AML-193 (cell line): Measurements from ENCODE around the gene APP.
"Not testable (repeated sequence)": the region's sequence is repeated elsewhere in the genome, so short reads cannot be mapped to it uniquely, and the experiment has no call there.

Source experiments
- DNase-seq, 2 experiments: peaks; one replicate each; lab custom pipeline; 2025; lab: John Stamatoyannopoulos, UW

APP gene

DNA sequence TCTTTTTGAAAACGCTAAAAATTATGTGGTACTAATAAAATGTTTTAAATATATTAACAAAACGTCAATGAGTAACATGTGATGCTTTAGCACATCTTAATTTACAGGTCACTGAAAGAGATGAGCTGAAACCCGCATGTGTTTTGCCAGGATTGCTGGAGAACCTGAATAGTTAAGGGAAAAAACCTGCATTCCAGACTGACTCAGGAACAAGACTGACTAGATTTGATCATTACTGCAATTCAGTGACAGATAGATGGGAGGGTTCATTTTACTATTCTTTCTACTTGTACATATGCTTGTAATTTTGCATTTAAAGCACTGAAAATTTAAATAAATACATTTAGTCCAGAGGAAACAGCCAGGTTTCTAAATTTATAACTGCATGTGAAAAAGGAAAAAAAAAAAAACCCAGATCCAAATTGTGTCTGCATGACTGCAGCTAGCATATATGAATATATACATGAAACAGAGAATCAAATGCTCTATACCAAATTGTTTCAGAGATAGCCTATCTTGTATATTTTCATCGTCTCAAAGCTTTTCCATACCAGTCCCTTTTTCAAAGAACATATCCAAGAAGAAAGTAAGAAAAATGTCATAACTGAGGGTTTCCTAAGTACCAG is 71.7 kb downstream of the APP start:
- no peak for DNase-seq

DNA sequence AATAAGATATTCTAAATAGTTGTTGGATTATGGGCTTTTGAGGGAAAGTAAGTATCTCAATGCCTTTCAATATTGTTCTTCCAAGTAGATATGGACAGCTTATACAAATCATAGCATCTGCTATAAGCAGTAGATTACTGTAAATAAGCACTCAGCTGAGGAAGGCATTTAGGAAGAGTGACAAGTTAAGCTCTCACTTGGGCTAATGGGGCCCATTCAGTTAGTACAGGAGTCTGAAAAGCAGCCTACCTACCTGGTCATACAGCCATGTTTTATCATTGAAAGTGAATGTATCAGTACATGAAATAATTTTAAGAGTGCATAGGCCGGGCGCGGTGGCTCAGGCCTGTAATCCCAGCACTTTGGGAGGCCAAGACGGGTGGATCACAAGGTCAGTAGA is 73.1 kb downstream of the APP start:
- no peak for DNase-seq

DNA sequence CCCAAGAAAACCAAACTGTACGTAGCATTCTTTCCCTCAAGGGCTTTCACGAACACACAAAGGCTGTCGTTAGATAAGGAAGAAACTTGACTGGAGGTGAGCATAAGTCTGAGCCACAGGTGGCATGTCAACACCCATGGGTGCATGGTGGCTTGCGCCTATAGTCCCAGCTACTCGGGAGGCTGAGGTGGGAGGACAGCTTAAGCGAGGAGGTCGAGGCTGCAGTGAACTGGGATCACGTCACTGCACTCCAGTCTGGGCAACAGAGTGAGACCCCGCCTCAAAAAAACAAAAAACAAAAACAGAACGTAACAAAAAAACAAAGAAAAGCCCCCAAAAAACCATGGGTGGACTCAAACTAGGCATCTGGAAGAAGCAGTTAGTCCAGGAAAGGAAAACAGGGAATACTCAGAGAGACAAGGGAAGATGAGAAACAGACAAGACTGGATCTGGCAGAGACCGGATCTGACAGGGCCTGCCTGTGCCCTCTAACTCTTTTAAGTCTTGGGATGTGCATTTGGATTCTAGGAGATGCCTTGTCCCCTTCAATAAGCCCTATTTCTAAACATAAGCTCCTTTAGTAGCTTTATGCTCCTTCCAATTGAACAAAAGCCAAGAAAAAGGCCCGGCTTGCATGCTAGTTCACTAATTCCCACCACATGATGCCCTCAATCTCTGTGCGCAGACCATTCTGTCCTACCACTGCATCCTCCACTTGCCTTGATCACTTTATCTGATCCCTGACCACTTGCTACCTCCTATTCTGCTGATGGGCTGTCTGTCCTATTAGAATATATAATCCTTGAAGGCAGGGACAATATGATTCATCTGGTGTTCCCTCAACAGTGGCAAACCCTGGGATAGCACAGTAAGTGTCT is 73.8 kb downstream of the APP start:
- DNase-seq = no peak

DNA sequence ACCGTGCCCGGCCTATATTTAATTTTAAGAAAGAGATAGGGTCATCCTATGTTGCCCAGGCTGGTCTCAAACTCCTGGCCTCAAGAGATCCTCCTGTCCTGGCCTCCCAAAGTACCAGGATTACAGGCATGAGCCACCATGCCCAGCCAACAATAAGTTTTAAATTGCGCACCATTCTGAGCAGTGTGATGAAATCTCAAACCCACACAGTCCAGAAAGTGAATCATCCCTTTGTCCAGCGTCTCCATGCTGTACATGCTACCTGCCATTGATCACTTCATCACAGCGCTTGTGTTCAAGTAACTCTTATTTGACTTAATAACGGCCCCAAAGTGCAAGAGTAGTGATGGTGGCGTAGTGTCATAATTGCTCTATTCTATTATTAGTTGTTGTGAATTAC is 75.4 kb downstream of the APP start:
- DNase-seq = no peak

DNA sequence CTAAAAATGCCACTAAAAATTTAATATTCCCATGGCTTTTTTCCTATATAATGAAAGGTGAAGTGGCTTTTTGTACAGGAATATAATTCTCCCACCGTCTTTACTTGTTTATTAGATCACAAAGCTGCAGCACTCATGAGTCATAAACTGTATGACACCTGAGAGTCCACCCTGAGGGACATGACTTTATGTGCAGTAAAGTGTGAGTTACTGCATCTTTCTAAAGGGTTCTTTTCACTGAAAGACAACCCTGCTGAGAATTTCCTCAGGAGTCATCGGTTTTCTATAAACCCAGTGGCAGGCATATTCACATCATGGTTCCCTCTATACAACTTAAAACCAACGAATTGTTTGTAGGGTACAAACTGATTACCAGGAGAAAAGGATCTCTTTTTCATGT is 77.4 kb downstream of the APP start:
- no peak for DNase-seq

DNA sequence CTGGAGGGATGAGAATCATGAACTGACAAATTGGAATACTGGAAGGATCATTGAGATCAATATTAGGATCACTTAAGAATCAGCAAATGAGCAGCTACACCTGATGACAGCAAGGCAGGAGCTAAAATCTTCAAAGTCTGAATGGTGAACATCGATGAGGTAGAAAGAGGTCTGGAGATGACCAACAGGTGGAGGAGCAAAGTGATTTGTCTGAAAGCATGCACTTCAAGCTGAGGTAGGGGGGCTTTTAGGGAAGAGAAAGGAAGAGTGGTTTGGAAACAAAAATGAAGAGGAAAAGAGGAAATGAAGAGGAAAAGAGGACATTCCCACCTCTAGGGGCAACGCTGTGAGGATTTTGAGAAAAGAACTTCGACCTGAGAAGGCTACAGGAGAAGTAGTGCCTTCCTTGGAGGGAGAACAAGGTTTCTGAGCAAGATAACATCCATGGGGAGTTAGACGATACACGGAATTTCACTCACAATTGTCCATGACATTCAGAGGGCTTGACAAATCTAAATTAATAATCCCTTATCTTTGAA is 79.0 kb downstream of the APP start:
- no peak for DNase-seq

DNA sequence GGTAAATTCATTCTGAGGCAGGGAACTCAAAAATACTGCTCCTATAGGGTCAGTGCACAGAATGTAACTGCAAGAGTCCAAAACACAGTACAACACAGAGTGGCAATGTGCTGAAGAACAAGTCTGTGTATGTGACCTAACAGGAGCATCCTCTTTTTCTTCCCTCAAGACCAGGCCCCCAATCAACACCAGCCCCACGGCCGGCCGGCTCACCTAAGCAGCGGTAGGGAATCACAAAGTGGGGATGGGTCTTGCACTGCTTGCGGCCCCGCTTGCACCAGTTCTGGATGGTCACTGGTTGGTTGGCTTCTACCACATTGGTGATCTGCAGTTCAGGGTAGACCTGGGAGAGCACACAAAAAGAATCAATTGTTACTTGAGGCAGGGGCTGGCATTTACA is 80.8 kb downstream of the APP start:
- no peak for DNase-seq

DNA sequence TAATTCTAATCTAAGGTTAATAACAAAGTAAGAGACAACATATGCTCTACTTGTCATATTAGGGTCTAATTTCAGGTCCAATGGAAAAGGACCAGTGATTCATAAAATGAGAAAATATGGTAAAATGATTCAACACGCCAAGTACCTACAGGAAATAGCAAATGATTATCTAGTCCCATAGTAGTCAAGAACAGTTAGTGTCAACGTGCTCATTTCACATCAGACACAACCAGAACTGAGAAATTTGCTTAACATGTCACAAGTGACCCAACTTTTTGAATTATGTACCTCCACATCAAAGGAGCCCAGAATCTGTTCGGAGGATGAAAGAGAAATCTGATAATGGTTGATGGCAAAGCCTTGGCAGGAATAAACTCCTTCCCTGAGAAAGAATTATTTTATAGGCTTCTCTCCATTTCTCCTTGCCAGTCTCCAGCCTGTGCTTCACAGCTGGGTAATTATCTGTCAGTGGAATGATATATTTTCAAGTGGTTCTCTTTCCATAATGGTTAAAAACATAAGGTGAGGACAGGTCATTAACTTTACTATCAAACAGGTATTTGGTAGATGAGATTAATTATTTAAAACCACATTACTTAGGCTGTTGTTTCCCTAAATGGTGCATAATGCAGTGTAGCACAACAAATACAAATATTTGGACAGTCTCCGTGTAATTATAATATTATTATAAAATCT is 83.2 kb downstream of the APP start:
- no peak for DNase-seq

DNA sequence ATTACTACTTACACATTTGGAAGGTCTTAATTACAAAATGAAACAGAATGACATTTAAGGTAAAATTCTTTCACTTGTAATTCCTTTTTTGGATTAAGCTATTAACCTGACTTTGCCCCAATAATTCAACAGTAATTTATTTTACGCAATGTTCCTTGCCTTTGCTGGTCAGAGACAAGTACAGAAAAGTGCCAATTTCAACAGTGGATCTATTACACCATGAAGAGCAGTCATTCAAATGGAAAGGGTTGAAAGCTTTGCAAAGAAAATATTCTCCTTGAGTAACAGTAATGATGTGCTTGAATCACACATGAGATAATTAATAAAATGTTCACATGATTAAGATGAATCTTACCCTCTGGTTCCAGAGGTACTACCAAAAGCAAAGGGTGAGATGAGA is 84.7 kb downstream of the APP start:
- DNase-seq = no peak

DNA sequence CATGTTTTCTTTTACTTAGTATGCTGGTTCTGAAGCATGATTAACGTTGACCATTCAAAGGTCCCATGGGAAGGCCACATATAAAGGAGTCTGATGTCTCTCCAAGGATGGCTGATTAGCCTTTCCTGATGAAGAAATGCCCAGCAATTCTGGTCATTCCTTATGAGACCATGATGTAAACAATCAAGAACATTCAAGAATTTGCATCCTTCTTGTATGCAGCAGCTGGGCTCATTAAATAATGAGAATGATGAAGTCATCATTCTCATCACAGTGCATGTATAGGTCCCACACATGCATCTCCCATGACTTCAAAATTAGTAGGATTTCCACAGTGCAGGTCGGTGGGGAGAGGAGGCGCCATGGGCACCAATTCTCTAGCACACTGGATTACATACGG is 85.4 kb downstream of the APP start:
- DNase-seq = no peak

DNA sequence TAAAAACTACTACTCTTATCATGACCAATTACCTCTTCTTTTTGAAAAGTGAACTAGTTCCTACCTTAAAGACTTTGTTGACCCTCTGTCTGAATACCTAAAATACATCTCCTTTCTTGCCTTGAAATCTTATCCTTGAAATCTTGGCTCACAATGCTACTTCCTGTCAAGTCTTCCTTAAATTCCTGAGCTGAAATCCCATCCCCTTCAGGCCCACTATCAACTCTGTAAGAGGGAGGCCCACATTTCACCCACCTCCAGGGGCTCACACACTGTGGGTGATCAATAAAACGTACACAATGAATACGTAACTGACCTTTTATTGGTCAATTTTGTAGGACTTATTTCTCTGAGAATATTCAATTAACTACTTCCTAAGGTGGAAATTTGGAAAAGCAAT is 88.0 kb downstream of the APP start:
- DNase-seq = no peak

DNA sequence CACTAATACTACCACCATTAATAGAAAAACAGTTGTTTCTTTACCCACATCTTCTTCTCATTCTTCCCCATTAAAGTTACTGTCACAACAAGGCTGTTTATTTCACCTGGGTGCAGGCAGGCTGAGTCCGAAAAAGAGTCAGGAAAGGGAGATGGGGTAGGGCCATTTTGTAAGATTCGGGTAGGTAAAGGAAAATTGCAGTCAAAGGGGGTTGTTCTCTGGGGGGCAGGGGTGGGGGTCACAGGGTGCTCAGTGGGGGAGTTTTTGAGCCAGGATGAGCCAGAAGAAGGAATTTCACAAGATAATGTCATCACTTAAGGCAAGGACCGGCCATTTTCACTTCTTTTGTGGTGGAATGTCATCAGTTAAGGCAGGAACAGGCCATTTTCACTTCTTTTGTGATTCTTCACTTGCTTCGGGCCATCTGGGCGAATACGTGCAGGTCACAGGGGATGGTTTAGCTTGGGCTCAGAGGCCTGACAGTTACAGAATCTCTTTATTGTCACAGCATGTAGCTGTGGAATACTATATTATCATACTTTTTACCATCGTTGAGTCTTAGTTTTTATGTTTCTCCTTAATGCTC is 89.3 kb downstream of the APP start:
- not testable (repeated sequence) for DNase-seq

DNA sequence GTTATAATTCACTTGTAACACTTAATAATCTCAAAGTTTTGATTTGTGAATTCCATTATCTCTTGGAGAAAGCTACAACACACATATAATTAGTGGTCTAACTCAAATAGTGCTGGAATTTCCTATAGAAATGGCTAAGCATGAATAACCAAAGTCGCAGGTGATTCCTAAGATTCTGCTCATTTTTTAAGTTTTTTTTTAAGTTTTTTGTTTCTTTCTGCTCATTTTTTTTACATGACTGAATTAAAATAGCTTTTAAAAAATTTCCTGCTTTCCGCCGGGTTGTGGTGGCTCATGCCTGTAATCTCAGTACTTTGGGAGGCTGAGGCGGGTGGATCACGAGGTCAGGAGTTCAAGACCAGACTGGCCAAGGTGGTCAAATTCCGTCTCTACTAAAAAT is 90.4 kb downstream of the APP start:
- no peak for DNase-seq

DNA sequence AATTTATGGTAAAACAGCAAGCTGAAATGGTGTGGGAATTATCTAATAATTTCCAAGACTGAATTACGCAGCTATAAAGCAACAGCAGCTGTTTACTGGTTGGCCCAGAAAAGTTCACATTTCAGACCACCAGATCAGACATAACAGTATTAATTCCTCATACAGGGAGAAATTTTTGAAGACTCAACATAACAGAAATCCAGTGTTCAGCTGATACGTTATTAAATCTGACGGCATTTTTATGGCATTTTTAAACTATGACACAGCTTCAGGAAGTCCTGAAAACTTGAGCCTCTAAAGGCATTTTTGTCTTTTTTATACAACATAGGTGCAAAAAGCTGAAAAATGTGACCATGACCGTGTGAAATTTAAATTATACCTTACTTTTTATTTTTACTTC is 91.2 kb downstream of the APP start:
- no peak for DNase-seq

DNA sequence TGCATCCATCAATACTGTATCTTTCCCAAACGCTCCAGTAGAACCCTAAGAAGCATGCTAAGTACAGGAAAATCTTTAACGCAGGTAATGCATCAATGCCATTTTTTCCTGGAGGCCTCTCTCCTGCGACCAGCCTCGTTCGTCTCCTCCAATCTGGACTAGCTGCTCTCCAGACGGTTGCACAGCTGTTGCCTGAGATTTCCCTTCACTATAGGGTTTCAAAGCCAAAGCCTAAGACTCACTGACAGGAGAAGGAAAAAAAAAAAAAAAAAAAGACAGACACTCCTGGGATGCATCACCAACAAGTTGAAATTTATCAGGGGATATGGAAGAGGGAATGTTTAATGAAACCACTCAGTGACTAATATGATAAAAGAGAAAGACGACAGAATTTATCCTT is 93.0 kb downstream of the APP start:
- DNase-seq = no peak

DNA sequence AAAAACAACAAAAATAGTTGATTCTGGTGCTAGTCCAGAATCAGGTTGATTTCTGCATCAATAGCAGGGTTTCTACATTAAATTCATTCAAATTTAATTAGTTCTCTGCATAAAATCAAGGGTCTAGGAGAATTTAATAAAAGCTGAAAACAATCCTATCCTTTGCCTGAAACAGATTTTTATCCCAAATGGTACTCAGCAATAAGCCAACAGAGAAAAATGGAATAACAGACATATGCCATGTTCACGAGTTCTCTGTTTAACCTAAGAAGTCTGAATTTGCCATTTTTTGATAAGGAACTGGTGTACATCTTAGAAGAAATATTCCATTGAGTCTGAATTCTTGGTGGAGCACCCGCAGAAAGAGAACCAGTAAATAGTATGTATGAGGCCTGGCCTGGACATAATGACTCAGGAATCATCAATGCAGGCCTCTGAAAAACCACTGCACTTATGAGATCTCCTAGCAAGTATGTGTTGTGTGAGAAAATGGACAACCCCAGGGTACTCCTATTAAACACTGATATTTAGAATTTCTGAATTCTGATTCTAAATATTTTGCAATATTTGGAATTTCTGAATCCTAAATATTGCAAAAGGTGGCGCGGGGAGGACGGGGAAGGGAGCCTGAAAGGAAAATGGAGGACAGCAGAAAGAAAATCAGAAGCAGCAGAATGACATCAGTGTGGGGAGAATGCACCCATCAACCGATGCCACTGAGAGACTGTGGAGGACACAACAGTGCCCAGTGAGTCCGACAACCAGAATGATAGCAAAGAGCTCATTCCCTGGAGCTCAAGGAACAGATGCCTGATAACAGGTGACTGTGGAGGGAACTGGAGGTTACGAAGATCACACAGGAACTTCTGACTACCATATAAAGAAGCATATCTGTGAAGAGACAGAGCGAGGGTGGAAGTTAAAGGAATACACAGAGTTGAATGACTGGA is 97.6 kb downstream of the APP start:
- DNase-seq = no peak

DNA sequence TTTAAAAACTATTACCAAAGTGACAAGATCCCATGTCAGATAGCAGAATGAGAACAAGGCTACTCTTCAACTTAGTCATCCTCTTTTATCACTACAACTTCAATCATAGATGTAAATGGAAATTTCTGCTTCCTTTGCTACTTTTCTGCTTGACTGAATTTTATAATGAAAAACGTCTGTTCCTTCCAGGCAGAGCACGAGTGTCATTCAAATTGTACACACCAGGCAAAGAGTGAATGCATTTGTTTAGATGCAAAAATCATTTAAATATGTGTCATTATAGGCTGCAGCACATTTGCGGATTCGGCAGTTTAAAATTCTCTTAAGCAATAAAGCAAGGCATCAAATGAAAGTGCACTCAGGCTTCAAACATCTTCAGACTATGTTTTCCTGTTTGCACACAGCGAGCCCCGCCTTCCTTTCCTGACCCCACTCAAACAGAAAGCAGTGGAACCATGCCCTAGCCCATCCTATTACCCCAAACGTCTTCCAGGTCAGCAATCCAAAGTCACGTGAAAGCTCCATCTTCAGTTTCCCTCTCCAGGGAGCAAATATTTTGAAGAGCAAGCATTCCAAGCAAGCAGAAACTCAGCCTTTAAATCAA is 99.6 kb downstream of the APP start:
- no peak for DNase-seq

DNA sequence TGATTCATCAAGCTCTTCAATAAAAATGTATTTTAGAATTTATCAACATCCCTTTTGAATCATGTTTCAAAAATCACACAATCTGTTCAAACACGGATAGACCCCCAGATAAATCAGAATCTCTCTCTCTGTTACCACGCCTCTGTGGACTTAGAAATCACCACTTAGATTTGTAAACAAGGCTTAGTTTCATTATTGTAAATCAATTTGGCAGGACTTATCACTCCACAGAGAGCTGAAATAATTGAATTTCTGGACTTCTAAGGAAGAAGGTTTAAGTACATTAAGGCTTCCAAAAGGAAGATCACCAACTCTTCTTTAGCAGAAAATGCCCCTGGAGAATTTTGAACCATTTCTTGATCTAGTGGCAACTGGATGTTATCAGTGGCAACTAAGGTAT is 100.4 kb downstream of the APP start:
- no peak for DNase-seq

DNA sequence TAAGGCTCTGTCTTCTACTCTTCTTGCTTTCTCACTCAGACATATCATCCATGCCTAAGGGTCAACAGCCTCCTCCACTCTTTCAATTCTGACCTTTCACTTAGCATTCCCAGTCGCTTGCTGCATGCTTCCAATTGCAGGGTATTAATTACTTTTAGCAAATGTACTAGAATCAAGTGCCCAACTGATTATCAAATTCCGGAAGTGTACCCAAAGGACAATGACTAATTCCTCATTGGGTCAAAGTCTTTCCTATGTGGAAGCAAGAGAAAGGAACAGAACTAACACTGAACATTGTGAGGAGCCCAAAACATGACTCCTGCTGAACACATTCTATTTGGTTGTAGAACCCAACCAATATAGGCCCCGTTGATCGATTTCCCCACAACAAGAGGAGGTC is 101.8 kb downstream of the APP start:
- no peak for DNase-seq

DNA sequence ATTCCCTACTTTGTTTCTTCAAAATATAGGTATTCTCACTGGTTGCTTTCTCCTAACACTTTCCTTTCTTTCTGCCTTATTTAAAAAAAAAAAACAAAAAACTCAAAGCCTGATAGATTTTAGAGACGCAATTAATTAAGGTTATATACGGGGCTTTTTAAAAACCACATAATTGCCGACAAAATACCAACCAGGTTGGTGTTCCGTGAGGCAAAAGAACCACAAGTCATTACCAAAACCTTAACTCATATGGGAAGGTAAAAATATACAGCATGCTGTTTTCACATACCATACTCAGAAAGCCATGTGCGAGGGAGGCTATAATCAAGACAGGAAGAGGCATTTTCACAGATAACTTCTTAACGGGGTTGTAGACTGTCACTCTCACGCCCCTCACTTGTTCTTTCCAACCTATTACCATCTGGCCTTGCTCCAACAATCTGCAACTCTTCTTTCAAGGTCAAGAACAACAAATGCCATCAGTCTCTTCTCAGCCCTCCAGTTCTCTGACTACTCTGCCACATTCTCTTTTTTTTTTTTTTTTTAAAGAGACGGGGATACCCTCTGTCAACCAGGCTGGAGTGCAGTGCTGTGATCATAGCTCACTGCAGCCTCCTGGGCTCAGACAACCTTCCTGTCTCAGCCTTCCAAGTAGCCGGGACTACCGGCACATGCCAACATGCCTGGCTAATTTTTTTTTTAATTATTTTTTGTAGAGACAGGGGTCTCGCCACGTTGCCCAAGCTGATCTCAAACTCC is 102.6 kb downstream of the APP start:
- DNase-seq = no peak
